ENCODE results near the gene FARP1. TPM values are rescaled to one million over a fixed set of nuclear protein-coding genes. Genes with fewer than 3 reads are reported as not detected.

Gene FARP1
- total RNA-seq, 3 donors from 2014 or later: 0.45 to 0.86 (median 0.63) TPM

DNA sequence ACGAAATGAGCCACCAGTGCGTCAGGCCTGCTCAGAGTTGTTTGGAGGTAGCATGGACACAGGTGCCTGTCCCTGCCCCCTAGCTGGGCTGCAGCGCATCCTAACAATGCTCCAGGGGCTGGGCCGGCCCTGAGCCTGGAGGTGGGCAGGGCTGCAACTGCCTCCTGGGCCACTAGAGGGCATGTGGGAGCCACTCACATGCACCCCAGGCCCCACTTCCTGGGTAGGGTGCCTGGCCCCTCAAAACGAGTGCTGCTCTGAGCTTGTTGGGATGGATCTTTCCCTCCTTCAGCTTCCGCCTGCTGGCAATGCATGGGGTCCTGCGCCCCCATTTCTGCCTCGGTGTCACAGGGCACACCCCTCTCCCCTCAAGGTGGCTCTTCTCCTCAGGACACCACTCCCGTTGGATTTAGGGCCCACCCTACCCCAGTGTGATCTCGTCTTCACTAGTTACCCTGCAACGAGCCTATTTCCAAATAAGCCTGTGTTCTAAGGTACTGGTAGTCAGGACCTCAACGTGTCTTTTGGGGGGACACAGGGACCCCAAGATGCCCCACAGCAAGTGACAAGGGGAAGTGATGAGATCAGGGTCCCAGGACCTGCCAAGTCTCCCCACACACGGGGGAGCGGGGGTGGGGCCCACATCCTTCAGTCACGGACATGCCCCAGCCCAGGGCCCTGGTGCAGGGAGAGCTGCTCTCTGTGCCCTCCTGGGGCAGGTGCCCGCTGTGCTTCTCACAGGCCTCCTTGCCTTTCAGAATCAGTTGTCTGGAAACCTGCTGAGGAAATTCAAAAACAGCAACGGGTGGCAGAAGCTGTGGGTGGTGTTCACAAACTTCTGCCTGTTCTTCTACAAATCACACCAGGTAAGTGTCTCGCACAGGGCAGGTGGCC lies 302.7 kb downstream of the FARP1 start:
- H3K4me1 Mint-ChIP-seq (ENCODE audit: low read depth): peaks cover 13% of the 10 kb centered on the region
- DNase-seq: peak; percentile 77
- peak; percentile 88 to 92 for ATAC-seq

GRCh38 chr13:98446234-98446621 lies 303.3 kb downstream of the FARP1 start:
- no peaks in the 10 kb centered on the region for H3K27me3 Mint-ChIP-seq (ENCODE audit: low read depth)
- H3K9me3 Mint-ChIP-seq: no peaks in the 10 kb centered on the region

More for the DNA sequence above, 302.7 kb downstream of the FARP1 start:
- Mint-ChIP-seq H3K36me3 (ENCODE audit: insufficient read depth) (peaks cover 4% of the 10 kb centered on the region), H3K9me3 (no peaks in the 10 kb centered on the region), H3K27me3 (ENCODE audit: low read depth) (no peaks in the 10 kb centered on the region), H3K4me3 (no peak overlapping the region)

DNA sequence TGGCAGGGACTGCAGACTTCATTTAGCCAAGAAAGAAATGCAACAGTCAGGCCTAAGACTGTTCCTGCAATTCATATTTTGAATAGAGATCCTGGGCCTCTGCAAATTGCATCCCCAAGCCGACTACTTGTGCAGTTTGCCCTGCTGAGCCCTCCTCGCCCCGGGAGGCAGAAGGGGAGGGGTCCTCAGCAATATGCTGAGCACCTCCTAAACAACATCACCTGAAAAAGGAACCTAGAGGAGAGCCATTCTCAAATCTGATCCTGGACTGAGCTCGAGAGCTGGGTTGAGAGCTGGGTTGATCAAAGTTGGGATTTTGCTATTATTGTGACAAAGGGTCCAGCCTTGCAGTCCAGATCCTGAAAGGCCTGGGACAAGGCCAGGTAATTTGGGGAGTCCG lies 304.2 kb downstream of the FARP1 start:
- Mint-ChIP-seq H3K9me3 (no peaks in the 10 kb centered on the region), H3K36me3 (ENCODE audit: insufficient read depth) (peaks cover 16% of the 10 kb centered on the region), H3K4me3 (no peak overlapping the region), H3K4me1 (ENCODE audit: low read depth) (peaks cover 28% of the 10 kb centered on the region), H3K27me3 (ENCODE audit: low read depth) (no peaks in the 10 kb centered on the region)
- DNase-seq (no peak), ATAC-seq (no peak)

More at GRCh38 chr13:98446234-98446621, 303.3 kb downstream of the FARP1 start:
- ATAC-seq (no peak), DNase-seq (no peak)
- H3K36me3 Mint-ChIP-seq (ENCODE audit: insufficient read depth): peaks cover 8% of the 10 kb centered on the region
- H3K4me3 Mint-ChIP-seq: no peak overlapping the region
- peaks cover 19% of the 10 kb centered on the region for H3K4me1 Mint-ChIP-seq (ENCODE audit: low read depth)

- Mint-ChIP-seq H3K9me3 (no peaks in the 10 kb centered on the region), H3K4me1 (ENCODE audit: low read depth) (peaks cover 30% of the 10 kb centered on the region), H3K4me3 (no peak overlapping the region), H3K27me3 (ENCODE audit: low read depth) (no peaks in the 10 kb centered on the region), H3K36me3 (ENCODE audit: insufficient read depth) (peaks cover 23% of the 10 kb centered on the region)
- no peak for ATAC-seq
- DNase-seq: no peak
Measured at GRCh38 chr13:98447881-98448641, 305.2 kb downstream of the FARP1 start.

GRCh38 chr13:98448642-98448928 lies 305.7 kb downstream of the FARP1 start:
- Mint-ChIP-seq H3K4me3 (no peak overlapping the region), H3K9me3 (no peaks in the 10 kb centered on the region), H3K4me1 (ENCODE audit: low read depth) (peaks cover 30% of the 10 kb centered on the region), H3K27me3 (ENCODE audit: low read depth) (no peaks in the 10 kb centered on the region), H3K36me3 (ENCODE audit: insufficient read depth) (peaks cover 24% of the 10 kb centered on the region)
- DNase-seq (no peak), ATAC-seq (no peak)

GRCh38 chr13:98449273-98449672 lies 306.4 kb downstream of the FARP1 start:
- Mint-ChIP-seq H3K27me3 (ENCODE audit: low read depth) (no peaks in the 10 kb centered on the region), H3K36me3 (ENCODE audit: insufficient read depth) (peaks cover 24% of the 10 kb centered on the region), H3K4me1 (ENCODE audit: low read depth) (peaks cover 27% of the 10 kb centered on the region), H3K4me3 (no peak overlapping the region), H3K9me3 (no peaks in the 10 kb centered on the region)
- DNase-seq (no peak), ATAC-seq (no peak)

DNA sequence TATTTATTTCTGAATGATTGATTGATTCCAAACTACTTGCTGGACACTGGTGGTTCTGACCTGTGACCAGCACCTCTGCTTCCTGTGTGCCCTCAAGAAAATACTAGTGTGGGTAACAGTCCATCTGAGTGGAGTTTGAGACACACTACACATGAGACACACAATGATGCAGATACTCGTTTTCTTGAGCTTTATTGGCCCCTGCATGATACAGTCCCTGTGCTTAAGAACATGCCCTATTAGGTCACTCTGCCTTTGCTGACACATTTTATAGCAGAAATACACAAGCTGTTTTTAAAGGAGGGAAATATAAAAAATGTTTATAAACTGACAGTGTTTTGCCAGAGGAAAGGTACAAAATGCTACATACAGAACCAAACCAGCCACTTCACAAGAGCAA lies 307.1 kb downstream of the FARP1 start:
- Mint-ChIP-seq H3K4me1 (ENCODE audit: low read depth) (peaks cover 24% of the 10 kb centered on the region), H3K27me3 (ENCODE audit: low read depth) (no peaks in the 10 kb centered on the region), H3K4me3 (no peak overlapping the region), H3K36me3 (ENCODE audit: insufficient read depth) (peaks cover 24% of the 10 kb centered on the region), H3K9me3 (no peaks in the 10 kb centered on the region)
- DNase-seq: no peak
- no peak for ATAC-seq

DNA sequence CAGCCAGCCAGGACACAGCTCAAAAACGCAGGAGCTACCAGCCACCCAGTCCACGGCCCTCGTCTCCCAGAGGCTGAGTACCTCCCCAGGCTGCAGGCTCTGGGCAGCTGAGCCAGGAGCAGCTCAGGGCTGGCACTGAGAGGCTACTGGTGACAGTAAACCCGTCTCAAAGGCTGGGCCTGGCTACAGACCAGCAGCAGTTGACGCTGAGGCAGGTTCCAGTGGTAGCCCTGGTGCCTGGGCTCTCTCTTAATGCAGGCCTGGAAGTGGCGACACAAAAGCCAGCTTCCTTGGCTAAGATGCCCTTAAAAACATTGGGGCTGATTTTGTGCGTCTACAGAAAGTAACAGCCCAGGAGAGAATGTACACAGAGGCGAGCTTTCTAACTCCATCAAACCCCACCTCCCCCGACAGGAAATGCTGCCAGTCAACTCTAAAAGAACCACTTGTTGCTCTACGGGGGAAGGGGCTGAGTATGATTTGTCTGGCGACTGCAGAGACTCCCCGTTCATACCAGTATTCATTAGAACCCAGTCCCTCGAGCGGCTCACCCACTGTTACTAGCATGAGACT lies 307.7 kb downstream of the FARP1 start:
- H3K4me3 Mint-ChIP-seq: no peak overlapping the region
- H3K4me1 Mint-ChIP-seq (ENCODE audit: low read depth): peaks cover 18% of the 10 kb centered on the region
- H3K36me3 Mint-ChIP-seq (ENCODE audit: insufficient read depth): peaks cover 24% of the 10 kb centered on the region
- H3K27me3 Mint-ChIP-seq (ENCODE audit: low read depth): no peaks in the 10 kb centered on the region
- DNase-seq (no peak), ATAC-seq (peak; percentile 47)
- no peaks in the 10 kb centered on the region for H3K9me3 Mint-ChIP-seq

DNA sequence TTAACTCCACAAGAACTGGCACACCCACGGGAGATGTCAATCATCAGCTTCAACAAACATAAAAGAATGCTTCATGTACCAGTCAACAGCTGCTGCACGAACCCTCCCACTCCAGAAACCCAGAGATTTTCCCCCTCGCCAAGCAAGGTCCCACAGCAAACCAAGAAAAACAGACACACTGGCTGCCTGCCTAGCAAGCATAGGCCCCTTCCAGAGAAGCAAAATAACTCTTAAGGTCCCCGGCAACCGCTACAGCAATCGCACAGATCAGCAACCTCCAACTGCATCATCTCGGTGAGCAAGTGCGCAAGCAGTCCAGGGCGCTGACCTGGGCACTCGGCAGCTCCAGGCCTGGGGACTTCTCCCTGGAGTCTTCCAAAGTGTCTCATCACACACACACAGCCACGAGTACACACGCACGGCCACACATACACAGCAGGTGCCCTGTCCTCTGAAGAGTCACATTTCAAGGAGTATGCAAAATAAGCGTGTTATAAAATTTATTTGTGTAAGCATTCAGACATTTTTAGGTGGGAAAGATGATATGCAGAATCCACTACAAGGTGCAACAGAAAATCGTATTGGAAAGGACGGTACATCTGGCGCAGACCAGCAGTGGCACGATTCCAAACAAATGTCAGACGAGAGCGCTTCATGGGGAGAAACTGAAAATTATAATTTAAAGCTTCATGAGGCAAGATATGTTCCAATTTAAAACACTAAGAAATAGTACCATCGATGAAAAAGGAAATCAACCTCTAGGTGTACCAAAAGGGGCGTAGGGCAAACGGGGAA lies 309.0 kb downstream of the FARP1 start:
- Mint-ChIP-seq H3K27me3 (ENCODE audit: low read depth) (no peaks in the 10 kb centered on the region), H3K9me3 (no peaks in the 10 kb centered on the region), H3K36me3 (ENCODE audit: insufficient read depth) (peaks cover 28% of the 10 kb centered on the region), H3K4me1 (ENCODE audit: low read depth) (peaks cover 18% of the 10 kb centered on the region), H3K4me3 (no peak overlapping the region)
- DNase-seq (no peak), ATAC-seq (no peak)

DNA sequence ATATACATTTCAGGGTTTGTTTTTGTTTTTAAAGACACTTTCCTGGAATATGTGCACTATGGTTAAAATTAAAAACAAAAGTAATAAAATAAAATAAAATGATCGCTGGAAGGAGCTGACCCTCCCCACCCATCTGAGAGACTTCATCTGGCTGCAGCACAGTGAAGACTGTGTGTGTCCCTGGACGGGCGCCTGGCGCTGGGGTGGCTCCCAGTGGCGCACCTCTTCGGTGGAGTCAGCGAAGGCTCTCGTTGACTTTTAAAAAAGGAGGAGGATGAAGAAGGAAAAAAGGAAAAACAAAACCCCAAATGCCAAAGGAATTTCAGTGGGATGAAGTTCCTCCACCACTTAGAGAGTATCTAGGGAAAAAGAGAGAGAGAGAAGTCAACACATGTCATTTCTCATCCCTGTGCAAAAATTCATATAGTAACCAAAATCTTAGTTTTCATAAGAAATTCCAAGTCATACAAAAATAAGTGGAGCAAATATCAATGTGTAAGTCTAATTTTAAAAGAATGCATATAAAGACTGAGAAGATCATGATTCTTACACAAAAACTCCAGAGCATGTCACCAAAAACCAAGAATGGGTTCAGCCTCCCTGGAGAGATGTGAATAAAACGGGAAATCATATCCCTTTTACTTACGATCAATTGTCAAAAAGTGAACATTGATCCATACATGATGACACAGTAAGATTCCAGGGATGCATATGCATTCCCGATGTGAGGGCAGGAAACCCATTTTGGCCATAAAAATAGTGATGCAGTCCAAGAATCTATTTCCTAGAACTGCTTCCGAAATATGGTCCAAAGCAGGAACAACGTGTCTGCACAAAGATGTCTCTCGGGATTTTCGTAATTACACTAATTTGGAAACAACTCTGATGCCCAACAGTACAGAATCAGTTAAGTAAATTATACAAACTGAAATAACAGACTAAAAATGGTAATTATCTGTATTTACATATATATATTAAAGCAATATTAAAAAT lies 310.3 kb downstream of the FARP1 start:
- ATAC-seq (no peak), DNase-seq (no peak)
- H3K27me3 Mint-ChIP-seq (ENCODE audit: low read depth): no peaks in the 10 kb centered on the region
- no peak overlapping the region for H3K4me3 Mint-ChIP-seq
- peaks cover 18% of the 10 kb centered on the region for H3K4me1 Mint-ChIP-seq (ENCODE audit: low read depth)
- peaks cover 29% of the 10 kb centered on the region for H3K36me3 Mint-ChIP-seq (ENCODE audit: insufficient read depth)
- no peaks in the 10 kb centered on the region for H3K9me3 Mint-ChIP-seq

DNA sequence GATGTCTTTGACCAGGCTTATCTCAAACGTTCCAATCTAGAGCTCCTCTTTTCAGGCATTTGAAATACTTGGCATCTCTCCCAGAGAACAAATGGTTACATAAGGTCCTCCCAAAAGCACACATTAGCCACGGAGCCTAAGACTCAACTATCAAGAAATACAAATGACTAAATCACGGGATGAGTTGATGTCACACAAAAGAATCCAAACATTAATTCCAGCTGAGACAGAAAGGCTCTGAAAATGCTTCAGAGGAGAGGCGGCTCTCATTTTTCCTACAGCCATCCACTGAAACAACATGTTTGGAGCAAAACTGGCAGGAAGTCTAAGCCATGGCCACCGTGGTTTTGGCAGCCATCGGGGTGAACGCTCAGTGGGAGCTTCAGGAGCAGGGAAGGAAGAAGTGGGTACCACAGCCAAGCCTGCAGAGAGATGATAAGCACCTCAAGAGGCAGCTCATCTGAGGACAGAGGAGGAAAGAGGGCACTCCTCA lies 311.5 kb downstream of the FARP1 start:
- peaks cover 18% of the 10 kb centered on the region for H3K4me1 Mint-ChIP-seq (ENCODE audit: low read depth)
- no peak overlapping the region for H3K4me3 Mint-ChIP-seq
- H3K27me3 Mint-ChIP-seq (ENCODE audit: low read depth): no peaks in the 10 kb centered on the region
- peaks cover 35% of the 10 kb centered on the region for H3K36me3 Mint-ChIP-seq (ENCODE audit: insufficient read depth)
- ATAC-seq (no peak), DNase-seq (no peak)
- no peaks in the 10 kb centered on the region for H3K9me3 Mint-ChIP-seq

DNA sequence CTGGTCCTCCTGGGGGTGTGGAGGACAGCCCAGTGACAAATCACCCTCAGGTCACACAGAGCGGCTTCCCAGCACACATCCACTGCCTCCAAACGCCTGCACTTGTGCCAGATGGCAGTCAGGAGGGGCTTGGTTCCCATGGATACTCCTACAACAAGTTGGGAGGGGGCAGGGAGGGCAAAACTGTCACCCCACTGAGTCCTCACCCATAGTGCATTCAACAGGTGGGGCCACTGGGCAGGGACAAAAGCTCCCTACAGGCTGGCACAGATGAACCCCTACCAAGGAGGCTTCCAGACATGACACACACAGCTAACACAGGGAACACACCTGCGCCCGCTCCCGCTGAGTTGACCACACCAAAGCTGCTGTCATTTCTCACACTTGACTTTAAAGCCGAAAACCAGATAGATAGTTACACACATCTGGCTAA lies 313.5 kb downstream of the FARP1 start:
- H3K9me3 Mint-ChIP-seq: no peaks in the 10 kb centered on the region
- peaks cover 40% of the 10 kb centered on the region for H3K36me3 Mint-ChIP-seq (ENCODE audit: insufficient read depth)
- no peaks in the 10 kb centered on the region for H3K27me3 Mint-ChIP-seq (ENCODE audit: low read depth)
- no peak overlapping the region for H3K4me3 Mint-ChIP-seq
- DNase-seq: no peak
- peaks cover 8% of the 10 kb centered on the region for H3K4me1 Mint-ChIP-seq (ENCODE audit: low read depth)
- no peak for ATAC-seq

DNA sequence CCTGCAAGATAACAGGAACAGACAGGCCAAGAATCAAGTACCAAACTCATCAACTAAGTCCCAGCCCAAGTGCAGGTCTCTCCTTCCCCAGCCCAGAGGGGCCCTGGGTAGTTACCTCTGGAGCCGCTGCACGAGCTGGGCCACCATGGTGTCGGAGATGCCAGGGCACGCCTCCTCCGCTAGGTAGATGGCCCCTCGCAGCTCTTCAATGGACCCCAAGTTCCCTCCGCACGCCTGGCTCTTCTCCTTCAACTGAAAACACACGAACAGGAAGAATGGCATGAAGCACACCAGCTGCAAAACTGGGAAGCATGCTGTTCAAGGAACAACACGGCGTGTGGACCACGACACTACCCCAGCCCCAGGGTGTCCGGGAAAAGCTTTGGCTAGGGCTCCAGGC lies 314.2 kb downstream of the FARP1 start:
- Mint-ChIP-seq H3K27me3 (ENCODE audit: low read depth) (no peaks in the 10 kb centered on the region), H3K36me3 (ENCODE audit: insufficient read depth) (peaks cover 35% of the 10 kb centered on the region), H3K4me1 (ENCODE audit: low read depth) (peaks cover 2% of the 10 kb centered on the region), H3K9me3 (no peaks in the 10 kb centered on the region), H3K4me3 (no peak overlapping the region)
- DNase-seq: no peak
- ATAC-seq: no peak

All from activated T-cell treated with anti-CD3 and anti-CD28 coated beads, Interleukin-2, amount 50 U/mL, for 4 hours (primary cell).